Immature natural killer cell (primary cell): ENCODE results near the gene CUTC. TPM values are rescaled to one million over a fixed set of nuclear protein-coding genes. Genes with fewer than 3 reads are reported as not detected.

Experiments
- DNase-seq, 3 donors: peaks; one replicate each; pipeline ENCODE4 v3.0.0; 2022; ENCODE audit warnings: mixed read lengths in 1 of 3
- H3K27ac Mint-ChIP-seq, 6 donors: one replicate each; pipeline ENCODE4 v1.8.0; 2020; ENCODE audit warnings: mixed read lengths in 6 of 6, mild to moderate bottlenecking in 5 of 6, inconsistent platforms in 4 of 6, moderate library complexity in 3 of 6
- H3K27me3 Mint-ChIP-seq, 3 donors: one replicate each; pipeline ENCODE4 v1.8.0; 2020 to 2021; ENCODE audit warnings: low read depth in 3 of 3, mild to moderate bottlenecking in 3 of 3, mixed read lengths in 3 of 3, moderate library complexity in 3 of 3, inconsistent platforms in 1 of 3
- H3K36me3 Mint-ChIP-seq, 3 donors: one replicate each; pipeline ENCODE4 v1.8.0; 2020; ENCODE audit warnings: mixed read lengths in 3 of 3, inconsistent platforms in 2 of 3, mild to moderate bottlenecking in 2 of 3
- H3K4me1 Mint-ChIP-seq, 2 donors: one replicate each; pipeline ENCODE4 v1.8.0; 2020; ENCODE audit warnings: inconsistent platforms in 2 of 2, mild to moderate bottlenecking in 2 of 2, mixed read lengths in 2 of 2, moderate library complexity in 1 of 2
- H3K4me3 Mint-ChIP-seq, 5 donors: one replicate each; pipeline ENCODE4 v1.8.0; 2020; ENCODE audit warnings: mild to moderate bottlenecking in 5 of 5, mixed read lengths in 5 of 5, inconsistent platforms in 3 of 5, moderate library complexity in 3 of 5
- H3K9me3 Mint-ChIP-seq, 6 donors: one replicate each; pipeline ENCODE4 v1.8.0; 2020; ENCODE audit warnings: mild to moderate bottlenecking in 6 of 6, mixed read lengths in 6 of 6, inconsistent platforms in 4 of 6, moderate library complexity in 3 of 6
- polyA plus RNA-seq, 3 donors: library from polyadenylated mRNA; unstranded; fragments of 300-500 nt; fragmentation: Illumina TruSeq; gene quantifications; one replicate each; pipeline ENCODE4 v1.2.3, GENCODE V29; 2021

The CUTC gene, protein sequence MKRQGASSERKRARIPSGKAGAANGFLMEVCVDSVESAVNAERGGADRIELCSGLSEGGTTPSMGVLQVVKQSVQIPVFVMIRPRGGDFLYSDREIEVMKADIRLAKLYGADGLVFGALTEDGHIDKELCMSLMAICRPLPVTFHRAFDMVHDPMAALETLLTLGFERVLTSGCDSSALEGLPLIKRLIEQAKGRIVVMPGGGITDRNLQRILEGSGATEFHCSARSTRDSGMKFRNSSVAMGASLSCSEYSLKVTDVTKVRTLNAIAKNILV
- 100 to 1,000 TPM in 1 of 3 donors, 10 to 100 TPM in 2; 57.2 to 105 (median 60.4) TPM for polyA plus RNA-seq

DNA sequence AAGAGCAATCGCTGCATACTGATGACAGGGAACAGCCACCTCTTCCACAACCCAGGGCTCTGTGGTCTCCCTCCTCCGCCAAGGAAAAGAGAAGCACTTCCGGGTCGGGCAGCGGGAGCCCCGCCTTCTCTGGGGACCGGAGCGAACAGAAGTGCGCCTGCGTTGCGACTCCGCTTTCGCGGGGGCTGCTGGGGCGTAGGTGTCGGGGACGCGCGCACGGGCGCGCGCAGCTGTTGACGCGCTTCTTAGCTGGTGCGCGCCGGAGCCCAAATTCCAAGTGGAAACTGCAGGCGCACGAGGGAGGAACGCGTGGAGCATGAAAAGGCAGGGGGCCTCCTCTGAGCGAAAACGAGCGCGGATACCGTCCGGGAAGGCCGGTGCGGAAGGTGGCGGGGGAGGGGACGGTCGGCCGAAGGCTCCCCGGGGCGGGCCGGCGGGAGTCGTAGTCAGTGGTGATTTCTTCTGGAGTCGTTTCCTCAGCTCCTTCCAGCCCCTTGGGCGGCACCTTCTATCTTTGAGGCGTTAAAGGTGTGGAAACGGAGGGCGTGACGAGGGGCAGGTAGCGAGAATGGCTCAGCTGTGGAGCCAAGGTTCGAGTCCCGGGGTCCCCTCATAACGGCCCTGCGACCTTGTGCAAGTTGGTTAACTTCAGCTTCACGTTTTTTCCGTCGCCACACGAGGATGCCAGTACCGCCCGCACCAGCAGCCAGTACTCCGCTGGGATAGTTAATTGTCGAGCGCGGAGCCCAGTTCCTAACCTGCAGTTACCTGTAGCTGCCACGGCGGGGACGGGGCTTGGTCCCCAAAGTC is at the start of gene CUTC, which contains the start of gene COX15:
Gene CUTC, plus strand, starts transcription at position 202 of the 810 bp plus-strand sequence. Its CDS starts 115 bp downstream, at position 317.
Gene COX15, minus strand, starts transcription at position 95 of the 810 bp plus-strand sequence. Its CDS starts 78 bp downstream, at position 17.
- Mint-ChIP-seq H3K4me1 (peaks cover 34 to 67% of the 10 kb centered on the region in 2 donors), H3K27me3 (peaks cover 4 to 10% (median 9%) of the 10 kb centered on the region in 3 donors), H3K36me3 (peaks cover 15 to 19% (median 18%) of the 10 kb centered on the region in 3 donors), H3K9me3 (no peaks in the 10 kb centered on the region), H3K4me3 (peak within 1 kb of the TSS; percentile 98 to 100 (median 99)), H3K27ac (peak within 1 kb of the TSS; percentile 94 to 99 (median 98))
- DNase-seq: peak; percentile 94 to 96 (median 96)

DNA sequence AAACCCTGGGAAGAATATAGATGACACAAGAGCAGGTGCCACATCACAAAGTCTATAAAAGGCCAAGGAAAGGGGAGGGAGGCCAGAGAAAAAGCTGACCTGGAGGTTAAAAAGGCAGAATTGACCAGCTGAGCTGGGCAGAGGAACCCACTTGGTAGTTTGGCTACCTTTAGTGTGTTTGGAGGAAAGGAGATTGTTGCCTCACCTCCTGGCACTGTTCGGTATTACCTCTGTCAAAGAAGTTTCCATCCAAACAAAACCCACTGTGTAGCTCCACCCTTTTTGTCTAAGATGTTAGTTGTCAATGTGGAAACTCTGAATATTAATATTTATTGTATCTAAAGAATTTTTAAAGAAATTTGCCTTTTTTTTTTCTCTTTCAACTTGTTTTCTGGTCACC is 49.3 kb upstream of the CUTC start:
- Mint-ChIP-seq H3K27ac (no peak overlapping the region), H3K4me1 (no peaks in the 10 kb centered on the region), H3K9me3 (no peaks in the 10 kb centered on the region), H3K36me3 (peaks cover 12 to 29% (median 25%) of the 10 kb centered on the region in 3 donors), H3K4me3 (no peak overlapping the region), H3K27me3 (no peaks in the 10 kb centered on the region)
- DNase-seq: no peak

DNA sequence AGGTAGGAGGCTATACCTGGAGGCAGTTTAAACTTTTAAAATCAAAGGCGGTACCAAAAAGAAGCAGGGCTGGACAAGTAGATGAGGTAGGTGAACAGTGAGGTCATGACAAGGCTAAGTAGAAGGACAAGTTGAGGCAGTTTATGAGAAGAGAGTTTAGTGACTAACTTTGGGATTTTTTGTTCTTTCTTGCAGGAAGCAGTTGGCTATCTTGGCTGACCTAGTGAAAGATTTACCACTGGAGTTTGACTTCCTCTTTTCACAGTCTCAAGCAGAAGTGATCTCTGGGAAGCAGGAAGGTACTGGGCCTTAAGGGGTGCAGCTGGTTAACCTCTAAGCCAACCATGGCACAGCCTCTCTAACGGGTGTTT is 46.5 kb upstream of the CUTC start:
- DNase-seq: no peak
- Mint-ChIP-seq H3K4me3 (no peak overlapping the region), H3K9me3 (no peaks in the 10 kb centered on the region), H3K27me3 (no peaks in the 10 kb centered on the region), H3K27ac (peak overlapping the region in 1 of 6 donors; percentile 60), H3K4me1 (no peaks in the 10 kb centered on the region), H3K36me3 (peaks cover 12 to 27% (median 20%) of the 10 kb centered on the region in 3 donors)

DNA sequence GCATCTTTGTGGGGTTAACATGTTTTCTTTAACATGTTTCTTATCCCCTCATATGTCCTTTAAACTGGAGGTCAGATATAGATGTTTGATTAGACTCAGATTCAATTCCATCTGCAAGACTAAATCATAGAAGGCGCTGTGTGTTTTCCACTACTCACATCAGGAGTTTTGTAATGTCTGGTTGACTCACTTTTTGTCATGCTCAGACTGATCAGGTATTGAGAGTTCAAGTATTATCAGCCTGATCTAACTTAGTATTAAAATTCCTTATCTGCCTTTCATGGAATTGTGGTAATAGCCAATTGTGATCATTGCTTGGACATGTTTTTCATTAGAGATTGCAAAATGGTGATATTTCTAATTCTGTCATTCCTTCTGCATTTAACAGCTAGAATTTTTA is 42.6 kb upstream of the CUTC start:
- no peak for DNase-seq
- Mint-ChIP-seq H3K4me3 (no peak overlapping the region), H3K9me3 (no peaks in the 10 kb centered on the region), H3K27ac (no peak overlapping the region), H3K27me3 (peaks cover 0 to 2% (median 0%) of the 10 kb centered on the region in 3 donors), H3K4me1 (no peaks in the 10 kb centered on the region), H3K36me3 (peaks cover 13 to 35% (median 32%) of the 10 kb centered on the region in 3 donors)

DNA sequence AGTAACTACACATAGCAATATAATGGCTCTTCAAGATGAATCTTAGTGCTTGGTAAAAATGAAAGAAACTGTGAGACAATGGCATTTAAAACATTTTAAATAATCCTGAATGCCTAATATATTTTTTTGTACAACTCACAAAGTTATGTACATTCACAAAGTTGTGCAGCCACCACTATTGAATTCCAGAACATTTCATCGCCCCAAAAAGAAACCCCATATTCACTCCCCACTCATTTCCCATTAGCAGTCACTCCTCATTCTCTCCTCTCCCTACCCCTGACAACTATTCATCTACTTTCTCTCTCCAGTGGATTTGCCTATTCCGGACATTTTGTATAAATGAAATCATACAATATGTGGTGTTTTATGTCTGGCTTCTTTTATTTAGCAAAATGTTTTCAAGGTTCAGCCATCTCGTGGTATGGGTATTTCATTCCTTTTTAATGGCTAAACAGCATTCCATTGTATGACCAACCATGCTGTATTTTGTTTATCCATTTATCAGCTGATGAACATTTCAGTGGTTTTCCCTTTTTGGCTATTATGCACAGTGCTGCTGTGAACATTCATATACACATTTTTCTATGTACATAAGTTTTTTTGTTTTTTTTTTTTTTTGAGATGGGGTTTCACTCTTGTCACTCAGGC is 38.0 kb upstream of the CUTC start:
- Mint-ChIP-seq H3K4me1 (no peaks in the 10 kb centered on the region), H3K27ac (no peak overlapping the region)

DNA sequence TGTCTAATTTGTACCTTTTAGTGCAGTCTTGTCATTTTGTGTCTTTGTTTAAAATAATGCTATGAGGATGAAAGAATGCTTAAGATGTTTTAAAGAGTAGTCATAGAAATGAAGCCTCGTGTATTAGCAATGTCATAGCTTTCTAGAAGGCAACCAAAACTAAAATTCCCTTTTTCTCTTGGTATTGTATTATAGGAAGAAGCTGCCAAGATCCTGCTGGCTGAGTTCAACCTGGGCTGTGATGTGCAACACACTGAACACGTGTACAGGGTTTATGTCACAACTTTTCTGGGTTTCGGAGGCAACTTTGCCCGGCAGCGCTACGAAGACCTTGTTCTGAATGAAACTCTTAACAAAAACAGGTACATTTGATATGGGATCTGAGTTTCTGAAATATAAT is 36.3 kb upstream of the CUTC start:
- DNase-seq: no peak
- no peaks in the 10 kb centered on the region for H3K4me1 Mint-ChIP-seq
- H3K9me3 Mint-ChIP-seq: no peaks in the 10 kb centered on the region
- peaks cover 0 to 2% (median 1%) of the 10 kb centered on the region in 3 donors for H3K27me3 Mint-ChIP-seq
- H3K36me3 Mint-ChIP-seq: peaks cover 22 to 64% (median 48%) of the 10 kb centered on the region in 3 donors
- H3K4me3 Mint-ChIP-seq: no peak overlapping the region
- no peak overlapping the region for H3K27ac Mint-ChIP-seq

More for the DNA sequence above, 38.0 kb upstream of the CUTC start:
- no peak for DNase-seq
- peaks cover 0 to 2% (median 0%) of the 10 kb centered on the region in 3 donors for H3K27me3 Mint-ChIP-seq
- H3K36me3 Mint-ChIP-seq: peaks cover 16 to 54% (median 37%) of the 10 kb centered on the region in 3 donors
- H3K4me3 Mint-ChIP-seq: no peak overlapping the region
- H3K9me3 Mint-ChIP-seq: no peaks in the 10 kb centered on the region

DNA sequence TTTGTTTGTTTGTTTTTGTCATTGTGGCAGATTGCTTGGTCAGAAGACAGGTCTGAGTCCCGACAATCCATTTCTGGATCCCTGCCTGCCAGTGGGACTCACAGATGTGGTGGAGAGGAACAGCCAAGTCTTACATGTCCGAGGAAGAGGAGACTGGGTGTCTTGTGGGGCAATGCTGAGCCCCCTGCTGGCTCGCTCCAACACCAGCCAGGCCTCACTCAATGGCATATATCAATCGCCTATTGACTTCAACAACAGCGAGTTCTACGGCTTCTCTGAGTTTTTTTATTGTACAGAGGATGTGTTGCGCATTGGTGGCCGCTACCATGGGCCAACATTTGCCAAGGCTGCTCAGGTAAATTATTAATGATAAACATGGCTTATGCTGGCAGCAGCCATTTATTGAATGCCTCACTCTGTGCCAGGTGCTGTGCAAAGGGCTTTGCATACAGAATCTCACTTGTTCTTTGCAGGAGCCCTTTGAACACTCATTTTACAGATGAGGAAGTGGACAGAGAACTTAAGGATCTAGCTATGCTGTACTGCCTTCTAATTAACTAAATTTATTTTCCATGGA is 33.4 kb upstream of the CUTC start:
- H3K4me1 Mint-ChIP-seq: no peaks in the 10 kb centered on the region
- H3K4me3 Mint-ChIP-seq: no peak overlapping the region
- no peak overlapping the region for H3K27ac Mint-ChIP-seq
- peaks cover 25 to 60% (median 49%) of the 10 kb centered on the region in 3 donors for H3K36me3 Mint-ChIP-seq
- no peaks in the 10 kb centered on the region for H3K9me3 Mint-ChIP-seq
- H3K27me3 Mint-ChIP-seq: peaks cover 0 to 4% (median 0%) of the 10 kb centered on the region in 3 donors
- no peak for DNase-seq

DNA sequence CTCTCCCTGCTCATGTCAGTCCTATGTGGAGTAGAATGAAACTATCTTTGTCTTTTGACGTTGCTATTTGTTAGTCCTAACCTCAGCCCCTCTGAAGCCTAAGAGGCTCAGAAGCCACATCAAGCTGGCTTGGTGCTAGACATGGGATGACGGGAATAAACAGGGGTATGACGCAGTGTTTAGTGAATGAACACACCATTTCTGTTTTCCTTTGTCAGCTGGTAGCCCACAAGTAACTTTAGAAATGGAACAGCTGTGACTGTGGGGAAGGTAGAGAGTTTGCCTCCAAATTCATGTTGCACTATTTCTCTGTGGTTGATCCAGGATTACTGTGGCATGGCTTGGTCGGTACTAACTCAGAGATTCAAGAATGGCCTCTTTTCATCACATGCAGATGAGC is 31.4 kb upstream of the CUTC start:
- Mint-ChIP-seq H3K9me3 (no peaks in the 10 kb centered on the region), H3K27me3 (peaks cover 0 to 5% (median 0%) of the 10 kb centered on the region in 3 donors), H3K4me1 (no peaks in the 10 kb centered on the region), H3K4me3 (no peak overlapping the region), H3K27ac (no peak overlapping the region), H3K36me3 (peaks cover 29 to 60% (median 45%) of the 10 kb centered on the region in 3 donors)
- no peak for DNase-seq

DNA sequence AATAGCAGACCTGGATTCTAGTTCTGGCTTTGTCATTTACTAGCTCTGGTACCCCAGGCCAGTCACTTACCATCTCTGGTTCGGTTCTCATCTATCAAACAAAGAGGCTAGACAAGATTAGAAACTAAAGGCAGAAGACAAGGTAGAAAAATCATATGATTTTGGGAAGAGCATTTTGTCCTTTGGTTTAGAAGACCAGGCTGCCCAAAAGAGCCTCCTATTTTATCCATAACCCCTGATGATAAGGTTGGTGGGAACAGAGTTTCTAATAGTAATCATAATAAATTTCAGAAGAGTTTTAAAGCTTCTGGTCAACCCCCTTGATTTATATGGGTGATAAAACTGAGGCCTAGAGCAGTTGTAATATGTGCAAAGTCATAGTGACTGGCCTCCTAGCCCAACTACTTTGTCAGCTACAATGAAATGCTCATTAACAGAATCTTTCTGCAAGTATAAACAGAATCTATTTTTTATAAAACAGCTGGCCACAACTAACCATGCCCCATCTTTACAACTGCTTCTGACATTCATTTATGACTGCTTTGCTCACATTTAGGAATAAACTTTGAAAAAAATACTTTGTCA is 23.5 kb upstream of the CUTC start:
- Mint-ChIP-seq H3K4me3 (no peak overlapping the region), H3K36me3 (peaks cover 8 to 20% (median 15%) of the 10 kb centered on the region in 3 donors), H3K27ac (peak overlapping the region in 1 of 6 donors; percentile 22), H3K4me1 (no peaks in the 10 kb centered on the region), H3K9me3 (no peaks in the 10 kb centered on the region), H3K27me3 (peaks cover 0 to 1% (median 0%) of the 10 kb centered on the region in 3 donors)
- DNase-seq: no peak

DNA sequence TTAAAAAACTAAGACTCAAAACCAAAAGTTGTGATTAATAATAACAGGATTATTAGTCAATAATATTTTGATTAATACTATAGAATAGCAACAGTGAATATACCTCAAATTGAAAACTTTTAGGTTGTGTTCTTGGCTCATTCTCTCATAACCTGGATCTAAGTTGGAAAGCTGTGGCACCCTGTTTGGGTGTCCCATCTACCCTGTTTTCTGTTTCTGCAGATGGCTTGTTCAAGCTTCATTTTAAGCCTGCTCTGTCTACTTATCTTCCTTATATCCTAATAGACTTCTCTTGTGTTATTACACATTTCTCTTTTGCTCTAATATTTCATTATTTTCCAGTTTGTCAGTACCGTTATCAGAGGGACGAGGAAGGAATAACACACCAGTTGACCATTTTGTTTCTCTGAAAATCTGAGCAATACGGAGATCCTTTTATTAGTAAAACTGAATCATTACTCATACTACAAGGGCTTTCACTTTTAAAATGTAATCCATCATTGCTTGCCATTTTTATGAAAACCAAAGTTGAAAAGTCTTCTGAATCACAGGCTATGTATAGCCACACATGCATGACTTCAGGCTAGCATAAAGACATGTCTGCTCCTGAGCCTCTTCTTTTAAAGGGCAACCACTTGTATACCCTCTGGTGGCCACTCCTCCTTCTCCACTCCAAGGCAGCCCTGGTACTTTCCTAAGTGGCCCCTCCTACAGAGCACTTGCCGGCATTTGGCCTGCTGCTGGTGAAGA is 22.4 kb upstream of the CUTC start:
- H3K27me3 Mint-ChIP-seq: peaks cover 0 to 1% (median 0%) of the 10 kb centered on the region in 3 donors
- no peak for DNase-seq
- peaks cover 8 to 29% (median 15%) of the 10 kb centered on the region in 3 donors for H3K36me3 Mint-ChIP-seq
- H3K4me1 Mint-ChIP-seq: no peaks in the 10 kb centered on the region
- H3K4me3 Mint-ChIP-seq: no peak overlapping the region
- H3K27ac Mint-ChIP-seq: no peak overlapping the region
- H3K9me3 Mint-ChIP-seq: no peaks in the 10 kb centered on the region

DNA sequence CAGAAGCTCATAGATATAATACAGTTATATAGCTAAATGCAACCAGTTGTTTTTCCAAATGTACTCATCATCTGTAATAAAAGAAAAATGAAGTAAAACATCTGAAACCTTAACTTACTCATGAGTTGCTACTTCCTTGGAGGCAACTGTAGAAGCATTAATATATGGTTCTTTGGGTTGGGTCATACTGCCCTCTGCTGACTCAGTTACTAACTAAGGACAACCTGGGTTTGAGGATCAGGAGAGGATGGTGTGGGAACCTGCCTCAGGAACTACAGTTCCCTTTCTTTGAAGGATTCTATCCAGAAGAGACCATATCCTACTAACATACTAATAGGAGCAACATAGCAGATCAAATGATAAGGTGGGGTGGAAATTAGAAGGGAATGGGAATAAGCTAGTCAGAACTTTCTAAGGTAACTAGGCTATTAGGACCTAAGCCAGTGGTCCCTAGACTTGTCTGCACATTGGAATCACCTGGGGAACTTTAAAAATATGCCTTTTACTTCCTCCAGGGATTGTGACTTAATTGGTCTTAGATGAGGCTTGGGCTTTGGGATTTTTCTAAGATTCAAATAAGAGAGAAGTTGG is 20.8 kb upstream of the CUTC start:
- H3K36me3 Mint-ChIP-seq: peaks cover 5 to 30% (median 16%) of the 10 kb centered on the region in 3 donors
- no peaks in the 10 kb centered on the region for H3K4me1 Mint-ChIP-seq
- DNase-seq: peak in 2 of 3 donors; percentile 19 to 20
- H3K27me3 Mint-ChIP-seq: no peaks in the 10 kb centered on the region
- no peaks in the 10 kb centered on the region for H3K9me3 Mint-ChIP-seq
- no peak overlapping the region for H3K4me3 Mint-ChIP-seq
- H3K27ac Mint-ChIP-seq: no peak overlapping the region

DNA sequence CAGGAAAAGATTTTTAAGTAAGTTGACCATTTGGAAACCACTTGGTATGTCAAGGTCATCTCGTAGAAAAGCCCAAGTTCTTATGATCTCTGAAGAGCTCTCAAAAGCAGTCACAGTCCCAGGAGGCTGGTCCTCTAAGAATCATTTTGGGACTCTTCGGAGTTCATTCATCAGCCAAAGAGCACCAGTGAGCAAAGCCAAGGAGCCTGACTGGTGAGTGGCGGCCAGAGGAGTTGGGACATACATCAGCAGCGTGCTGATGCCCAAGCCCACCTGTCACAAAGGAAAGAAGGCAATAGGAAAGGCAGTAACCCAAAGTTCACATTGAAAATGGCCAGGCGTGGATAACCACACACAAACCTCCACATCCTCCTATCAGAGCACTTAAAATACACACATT is 17.6 kb upstream of the CUTC start:
- H3K27ac Mint-ChIP-seq: no peak overlapping the region
- H3K4me1 Mint-ChIP-seq: no peaks in the 10 kb centered on the region

More for the DNA sequence above, 17.6 kb upstream of the CUTC start:
- Mint-ChIP-seq H3K27me3 (no peaks in the 10 kb centered on the region), H3K9me3 (no peaks in the 10 kb centered on the region), H3K36me3 (peaks cover 17 to 46% (median 27%) of the 10 kb centered on the region in 3 donors), H3K4me3 (no peak overlapping the region)
- no peak for DNase-seq
